ENCODE data around the gene THEM4.

Gene THEM4

DNA sequence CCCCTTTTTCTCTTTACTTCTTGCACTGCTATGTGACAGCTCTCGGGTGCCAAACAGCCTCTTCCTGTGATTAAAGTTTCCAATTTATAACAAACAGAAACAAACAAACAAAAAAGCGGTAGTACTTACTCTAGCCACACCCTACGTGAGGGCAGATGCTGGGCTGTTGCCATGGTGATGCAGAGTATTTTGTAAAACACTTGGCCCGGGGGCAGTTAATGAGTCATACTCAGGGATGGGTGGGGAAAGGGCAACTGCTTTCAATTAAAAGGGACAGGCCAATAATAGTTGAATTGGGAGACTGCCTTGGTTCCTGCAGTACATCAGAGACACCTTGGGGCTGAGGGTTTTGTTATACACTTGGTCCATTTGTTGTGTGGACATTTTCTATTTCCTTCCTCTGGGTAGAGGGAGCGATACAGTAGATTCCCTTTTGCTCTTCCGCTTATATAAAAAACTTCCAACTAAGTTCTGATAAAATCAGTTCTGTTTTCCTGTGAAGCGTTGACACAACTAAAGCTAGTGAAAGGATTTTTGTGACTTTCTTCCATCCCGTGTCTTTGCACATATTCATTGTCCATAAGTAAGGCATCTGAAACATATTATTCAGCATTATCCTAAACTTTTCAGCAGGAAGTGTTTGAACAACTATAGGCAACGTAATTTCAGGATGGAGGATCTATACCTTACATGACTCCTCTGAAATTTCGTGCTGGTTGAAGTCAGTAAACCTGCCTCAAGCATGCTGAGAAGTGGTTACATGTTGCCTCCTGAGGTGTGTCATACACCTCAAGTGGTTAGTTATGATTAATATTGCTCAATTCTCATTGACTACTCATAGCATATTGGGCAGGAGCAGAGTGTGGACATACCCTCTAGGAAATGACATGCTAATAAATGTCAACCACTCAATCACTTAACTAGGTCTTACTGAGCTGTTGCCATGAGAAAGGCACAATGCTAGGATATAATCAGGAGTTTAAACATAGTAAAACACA lies 36.7 kb upstream of the THEM4 start:
- peak; percentile 78 for ATAC-seq (ENCODE audit: low read depth)
- H3K4me1 ChIP-seq (ENCODE audit: insufficient read depth, poor library complexity, severe bottlenecking) = peaks cover 41% of the 10 kb centered on the region
- no peaks in the 10 kb centered on the region for H3K27me3 ChIP-seq (ENCODE audit: insufficient read depth, poor library complexity, severe bottlenecking)
- TF ChIP-seq, protein P1, sequence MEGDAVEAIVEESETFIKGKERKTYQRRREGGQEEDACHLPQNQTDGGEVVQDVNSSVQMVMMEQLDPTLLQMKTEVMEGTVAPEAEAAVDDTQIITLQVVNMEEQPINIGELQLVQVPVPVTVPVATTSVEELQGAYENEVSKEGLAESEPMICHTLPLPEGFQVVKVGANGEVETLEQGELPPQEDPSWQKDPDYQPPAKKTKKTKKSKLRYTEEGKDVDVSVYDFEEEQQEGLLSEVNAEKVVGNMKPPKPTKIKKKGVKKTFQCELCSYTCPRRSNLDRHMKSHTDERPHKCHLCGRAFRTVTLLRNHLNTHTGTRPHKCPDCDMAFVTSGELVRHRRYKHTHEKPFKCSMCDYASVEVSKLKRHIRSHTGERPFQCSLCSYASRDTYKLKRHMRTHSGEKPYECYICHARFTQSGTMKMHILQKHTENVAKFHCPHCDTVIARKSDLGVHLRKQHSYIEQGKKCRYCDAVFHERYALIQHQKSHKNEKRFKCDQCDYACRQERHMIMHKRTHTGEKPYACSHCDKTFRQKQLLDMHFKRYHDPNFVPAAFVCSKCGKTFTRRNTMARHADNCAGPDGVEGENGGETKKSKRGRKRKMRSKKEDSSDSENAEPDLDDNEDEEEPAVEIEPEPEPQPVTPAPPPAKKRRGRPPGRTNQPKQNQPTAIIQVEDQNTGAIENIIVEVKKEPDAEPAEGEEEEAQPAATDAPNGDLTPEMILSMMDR (IDR thresholded peaks at IDR 0.05; ENCODE audit: poor library complexity, severe bottlenecking) = no peak
- no peaks in the 10 kb centered on the region for H3K36me3 ChIP-seq (ENCODE audit: low read depth)
- no peak overlapping the region for H3K4me3 ChIP-seq (ENCODE audit: severe bottlenecking)
- H3K27ac ChIP-seq (ENCODE audit: poor library complexity, severe bottlenecking) = peak overlapping the region; percentile 92
- H3K9me3 ChIP-seq (ENCODE audit: severe bottlenecking) = no peaks in the 10 kb centered on the region
- DNase-seq (ENCODE audit: low spot score) = peak; percentile 94

DNA sequence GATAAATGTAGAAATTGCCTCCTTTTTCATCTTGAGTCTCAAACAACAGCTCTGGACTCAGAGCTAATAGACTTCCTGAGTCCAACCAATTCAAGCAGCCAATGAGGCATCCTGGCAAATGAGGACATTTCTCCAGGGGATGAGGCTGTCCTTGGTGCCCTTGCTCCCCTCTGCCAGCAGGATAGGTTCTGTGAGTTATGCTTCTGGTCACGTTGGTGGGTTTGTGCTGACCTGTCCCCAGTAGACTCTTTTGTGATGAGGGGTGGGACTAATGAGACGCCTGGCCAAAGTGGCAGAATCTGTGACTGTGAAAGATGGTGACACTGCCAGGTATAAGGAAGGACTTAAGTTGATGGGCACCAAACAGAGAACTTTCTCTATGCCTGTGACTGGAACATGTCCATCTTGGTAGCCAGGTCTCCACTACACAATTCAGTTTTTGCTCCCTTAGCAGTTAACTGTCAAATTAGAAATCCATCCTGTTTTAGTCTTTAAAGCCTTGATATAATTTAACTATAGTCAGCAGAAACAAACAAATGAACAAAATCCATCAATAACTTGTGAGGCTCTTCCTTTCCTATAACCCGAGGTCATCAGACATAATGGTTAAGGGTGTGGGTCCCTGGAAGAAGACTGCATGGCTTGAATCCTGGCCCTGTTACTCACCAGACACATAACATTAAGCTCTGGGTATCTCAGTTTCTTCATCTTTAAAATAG lies 35.7 kb upstream of the THEM4 start:
- ATAC-seq (ENCODE audit: low read depth) (no peak), DNase-seq (ENCODE audit: low spot score) (no peak)
- Histone ChIP-seq H3K9me3 (ENCODE audit: severe bottlenecking) (no peaks in the 10 kb centered on the region), H3K4me1 (ENCODE audit: insufficient read depth, poor library complexity, severe bottlenecking) (peaks cover 44% of the 10 kb centered on the region), H3K36me3 (ENCODE audit: low read depth) (no peaks in the 10 kb centered on the region), H3K27ac (ENCODE audit: poor library complexity, severe bottlenecking) (peak overlapping the region; percentile 92), H3K27me3 (ENCODE audit: insufficient read depth, poor library complexity, severe bottlenecking) (no peaks in the 10 kb centered on the region), H3K4me3 (ENCODE audit: severe bottlenecking) (no peak overlapping the region)
- TF ChIP-seq, protein P1 (IDR thresholded peaks at IDR 0.05; ENCODE audit: poor library complexity, severe bottlenecking) = no peak

DNA sequence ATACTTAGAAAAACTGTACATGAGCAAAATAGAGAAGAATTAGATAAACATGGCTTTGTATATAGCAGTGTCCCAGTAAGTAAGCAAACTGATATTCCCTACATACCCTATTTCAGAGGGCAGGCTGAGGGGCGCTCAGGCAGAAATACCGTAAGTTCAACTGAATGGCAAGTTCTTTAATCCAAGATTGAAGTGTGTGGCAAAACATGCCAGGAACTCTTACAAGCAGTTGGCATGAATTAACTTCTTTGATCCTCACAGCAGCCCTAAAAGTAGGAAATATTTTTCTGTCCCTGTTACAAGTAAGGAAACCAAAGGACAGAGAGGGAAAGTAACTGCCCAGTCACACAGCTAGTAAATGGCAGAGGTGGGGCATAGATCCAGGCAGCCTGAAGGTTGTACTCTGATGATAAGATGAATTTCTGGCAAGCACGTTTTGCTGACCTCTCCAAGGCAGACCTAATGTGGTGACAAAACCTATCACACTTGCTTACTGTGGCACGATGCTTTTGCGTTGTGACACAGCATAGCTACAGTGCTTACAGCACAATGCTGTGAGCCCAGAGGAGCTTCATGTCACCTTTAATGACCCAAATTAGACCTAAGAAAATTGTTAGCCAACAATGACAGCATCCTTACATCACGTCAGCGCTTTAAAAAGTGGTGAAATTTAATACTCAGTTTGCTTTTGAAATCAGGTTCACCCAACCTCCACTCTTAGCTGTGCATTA lies 35.0 kb upstream of the THEM4 start:
- TF ChIP-seq, protein P1 (IDR thresholded peaks at IDR 0.05; ENCODE audit: poor library complexity, severe bottlenecking) = no peak
- Histone ChIP-seq H3K9me3 (ENCODE audit: severe bottlenecking) (no peaks in the 10 kb centered on the region), H3K27me3 (ENCODE audit: insufficient read depth, poor library complexity, severe bottlenecking) (no peaks in the 10 kb centered on the region), H3K36me3 (ENCODE audit: low read depth) (no peaks in the 10 kb centered on the region), H3K4me3 (ENCODE audit: severe bottlenecking) (no peak overlapping the region), H3K27ac (ENCODE audit: poor library complexity, severe bottlenecking) (peak overlapping the region; percentile 92), H3K4me1 (ENCODE audit: insufficient read depth, poor library complexity, severe bottlenecking) (peaks cover 44% of the 10 kb centered on the region)
- DNase-seq (ENCODE audit: low spot score) = no peak
- no peak for ATAC-seq (ENCODE audit: low read depth)

DNA sequence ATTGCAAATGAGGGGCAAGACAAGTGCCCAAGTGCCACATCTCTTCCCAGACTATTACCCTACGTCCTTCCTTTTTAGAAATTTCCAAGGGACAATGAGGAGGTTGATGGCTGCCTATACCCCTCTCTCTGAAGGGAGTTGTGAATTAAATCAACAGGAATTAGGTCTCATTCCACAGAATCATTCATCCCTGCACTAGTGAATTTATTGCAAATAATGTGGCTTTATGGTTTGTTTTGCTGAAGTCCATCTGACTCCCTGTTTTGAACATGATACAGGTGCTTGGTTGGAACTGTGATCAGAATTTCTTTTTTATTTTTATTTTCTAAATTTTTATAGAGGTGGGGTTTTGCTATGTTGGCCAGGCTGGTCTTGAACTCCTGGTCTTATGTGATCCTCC lies 34.3 kb upstream of the THEM4 start:
- Histone ChIP-seq H3K36me3 (ENCODE audit: low read depth) (no peaks in the 10 kb centered on the region), H3K4me1 (ENCODE audit: insufficient read depth, poor library complexity, severe bottlenecking) (peaks cover 44% of the 10 kb centered on the region), H3K9me3 (ENCODE audit: severe bottlenecking) (no peaks in the 10 kb centered on the region), H3K4me3 (ENCODE audit: severe bottlenecking) (no peak overlapping the region), H3K27ac (ENCODE audit: poor library complexity, severe bottlenecking) (no peak overlapping the region), H3K27me3 (ENCODE audit: insufficient read depth, poor library complexity, severe bottlenecking) (no peaks in the 10 kb centered on the region)
- TF ChIP-seq, protein P1 (IDR thresholded peaks at IDR 0.05; ENCODE audit: poor library complexity, severe bottlenecking) = no peak
- ATAC-seq (ENCODE audit: low read depth) = no peak
- no peak for DNase-seq (ENCODE audit: low spot score)

Data from RWPE2 (cell line).